Measurements from ENCODE around the gene FAIM2. TPM values are rescaled to one million over a fixed set of nuclear protein-coding genes. Genes with fewer than 3 reads are reported as not detected.

FAIM2 gene
- total RNA-seq, 1 donor from 2014 or later = not detected

DNA sequence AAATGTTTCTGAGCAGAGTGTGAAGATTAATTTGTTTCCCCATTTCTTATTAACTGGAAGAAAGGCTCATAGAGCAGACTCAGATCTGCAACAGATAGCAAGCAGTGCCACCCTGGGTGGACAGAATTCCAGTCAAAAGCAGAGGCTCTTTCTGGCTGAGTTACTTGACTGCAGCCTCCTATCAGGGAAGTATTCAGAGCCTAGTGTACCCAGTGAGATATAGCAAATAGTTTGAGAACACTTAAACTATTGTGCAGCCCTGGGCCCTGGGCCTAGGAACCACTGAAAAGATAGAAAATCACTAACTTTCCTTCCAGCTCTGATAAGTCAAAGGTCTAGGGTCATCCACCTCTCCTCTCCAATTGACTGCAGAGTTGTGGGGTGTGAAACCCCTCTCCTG, 35.6 kb upstream of the FAIM2 start:
- DNase-seq = no peak

GRCh38 chr12:49937639-49938300, 34.1 kb upstream of the FAIM2 start:
- DNase-seq = no peak

DNA sequence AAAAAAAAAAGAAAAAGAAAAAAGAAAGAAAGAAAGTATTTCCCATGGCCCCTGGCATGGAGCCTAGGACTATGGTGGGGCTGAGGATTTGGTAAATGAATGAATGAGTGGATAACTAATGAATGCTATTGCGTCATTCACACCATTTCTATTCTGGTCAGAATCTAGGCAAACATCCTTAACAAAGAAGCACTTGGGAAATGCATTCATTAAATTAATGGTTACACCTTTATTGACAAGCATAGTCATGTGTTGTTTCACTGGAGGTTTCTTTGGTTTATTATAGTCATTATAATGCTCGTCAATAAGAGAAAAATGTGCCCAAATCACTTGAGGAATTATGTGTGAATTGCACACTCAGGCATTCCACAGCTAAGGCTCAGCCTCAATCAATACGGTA, 33.2 kb upstream of the FAIM2 start:
- no peak for DNase-seq

DNA sequence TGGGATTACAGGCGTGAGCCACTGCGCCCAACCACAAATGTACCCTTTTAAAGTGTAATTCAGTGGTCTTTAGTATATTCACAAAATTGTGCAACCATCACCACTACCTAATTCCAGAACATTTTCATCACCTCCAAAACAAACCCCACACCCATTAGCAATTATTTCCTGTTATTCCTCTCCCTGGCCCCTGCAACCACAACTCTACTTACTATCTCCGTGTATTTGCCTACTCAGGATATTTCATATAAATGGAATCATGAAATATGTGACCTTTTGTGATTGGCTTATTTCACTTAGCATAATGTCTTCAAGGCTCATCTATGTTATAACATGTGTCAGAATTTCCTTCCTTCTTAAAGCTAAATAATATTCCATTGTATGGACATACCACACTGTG, 30.8 kb upstream of the FAIM2 start:
- DNase-seq = no peak

DNA sequence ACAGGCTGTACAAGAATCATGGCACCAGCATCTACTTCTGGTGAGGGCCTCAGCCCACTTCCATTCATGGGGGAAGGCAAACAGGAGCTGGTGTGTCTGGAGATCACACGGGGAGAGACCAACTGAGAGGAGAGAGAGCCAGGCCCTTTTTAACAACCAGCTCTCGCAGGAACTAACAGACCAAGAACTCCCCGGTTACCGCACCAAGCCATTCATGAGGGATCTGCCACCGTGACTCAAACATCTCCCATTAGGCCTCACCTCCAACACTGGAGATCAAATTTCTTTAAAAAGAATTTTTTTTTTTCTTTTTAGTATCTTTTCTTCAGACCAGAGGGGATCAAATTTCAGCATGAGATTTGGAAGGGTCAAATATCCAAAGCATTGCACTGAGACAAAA, 30.1 kb upstream of the FAIM2 start:
- no peak for DNase-seq

DNA sequence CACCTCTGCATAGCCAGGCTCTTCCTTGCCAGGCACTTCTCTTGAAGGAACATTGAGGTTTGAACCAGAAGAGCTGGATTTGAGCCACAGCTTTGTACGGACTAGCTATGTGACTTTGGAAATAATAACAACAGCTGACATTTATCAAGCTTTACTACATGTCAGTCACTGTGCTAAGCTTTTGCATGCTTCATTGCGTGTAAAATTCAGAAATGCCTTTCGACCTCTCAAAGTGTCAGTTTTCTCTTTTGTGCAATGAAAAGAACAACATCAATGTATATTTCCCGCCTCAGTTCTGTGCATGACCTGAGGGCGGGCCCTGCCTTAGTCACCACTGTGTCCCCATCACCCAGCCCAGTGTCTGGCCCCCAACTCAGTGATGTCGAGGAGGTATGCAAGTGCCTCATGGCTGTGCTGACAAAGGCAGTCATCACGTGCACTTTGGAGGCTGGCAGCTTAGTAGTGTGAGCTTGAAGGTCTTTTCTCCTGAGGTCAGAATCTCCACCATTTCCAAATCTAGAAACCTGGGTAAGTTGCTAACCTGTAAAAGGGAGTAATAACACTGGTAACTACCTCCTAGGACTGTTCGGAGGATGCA, 28.9 kb upstream of the FAIM2 start:
- DNase-seq = no peak

- DNase-seq = no peak
Observed at GRCh38 chr12:49932023-49932422, 28.3 kb upstream of the FAIM2 start.

GRCh38 chr12:49930515-49931288, 27.0 kb upstream of the FAIM2 start:
- peak; percentile 63 for DNase-seq

DNA sequence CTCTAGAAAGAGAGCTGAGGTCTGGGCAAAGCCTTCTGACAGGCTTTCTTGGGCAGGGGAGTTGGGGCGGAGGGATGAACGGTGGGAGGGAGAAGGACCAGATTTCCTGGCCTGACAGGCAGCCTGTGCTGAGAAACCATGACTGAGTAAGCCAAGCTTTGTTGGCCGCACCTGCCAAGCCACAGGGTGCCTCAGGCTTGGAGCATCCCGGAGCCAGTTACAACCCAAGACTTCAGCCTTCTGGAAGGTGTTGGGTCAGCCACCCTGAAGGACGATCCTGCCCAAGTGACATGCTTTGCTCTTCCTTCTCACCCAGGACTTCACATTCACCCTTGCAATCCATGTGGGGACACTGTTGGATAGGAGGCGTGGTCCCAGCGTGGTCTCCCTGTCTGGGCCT, 25.9 kb upstream of the FAIM2 start:
- DNase-seq = no peak

DNA sequence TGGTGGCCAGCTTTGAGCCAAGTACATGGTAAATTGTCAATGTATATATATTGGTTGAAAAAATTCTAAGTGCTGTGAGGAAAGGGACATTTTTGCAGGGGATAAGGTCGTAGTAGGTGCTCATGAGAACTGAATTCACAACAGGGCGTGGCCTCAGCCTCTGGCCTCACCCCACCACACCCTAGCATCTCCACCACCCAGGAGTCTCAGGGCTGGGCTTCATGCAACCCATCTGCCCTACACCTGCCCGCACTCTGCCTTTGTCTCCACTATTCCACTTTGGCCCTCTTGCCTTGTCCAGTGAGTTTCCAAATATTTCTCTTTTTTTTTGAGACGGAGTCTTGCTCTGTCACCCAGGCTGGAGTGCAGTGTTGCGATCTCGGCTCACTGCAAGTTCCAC, 24.8 kb upstream of the FAIM2 start:
- DNase-seq = no peak

DNA sequence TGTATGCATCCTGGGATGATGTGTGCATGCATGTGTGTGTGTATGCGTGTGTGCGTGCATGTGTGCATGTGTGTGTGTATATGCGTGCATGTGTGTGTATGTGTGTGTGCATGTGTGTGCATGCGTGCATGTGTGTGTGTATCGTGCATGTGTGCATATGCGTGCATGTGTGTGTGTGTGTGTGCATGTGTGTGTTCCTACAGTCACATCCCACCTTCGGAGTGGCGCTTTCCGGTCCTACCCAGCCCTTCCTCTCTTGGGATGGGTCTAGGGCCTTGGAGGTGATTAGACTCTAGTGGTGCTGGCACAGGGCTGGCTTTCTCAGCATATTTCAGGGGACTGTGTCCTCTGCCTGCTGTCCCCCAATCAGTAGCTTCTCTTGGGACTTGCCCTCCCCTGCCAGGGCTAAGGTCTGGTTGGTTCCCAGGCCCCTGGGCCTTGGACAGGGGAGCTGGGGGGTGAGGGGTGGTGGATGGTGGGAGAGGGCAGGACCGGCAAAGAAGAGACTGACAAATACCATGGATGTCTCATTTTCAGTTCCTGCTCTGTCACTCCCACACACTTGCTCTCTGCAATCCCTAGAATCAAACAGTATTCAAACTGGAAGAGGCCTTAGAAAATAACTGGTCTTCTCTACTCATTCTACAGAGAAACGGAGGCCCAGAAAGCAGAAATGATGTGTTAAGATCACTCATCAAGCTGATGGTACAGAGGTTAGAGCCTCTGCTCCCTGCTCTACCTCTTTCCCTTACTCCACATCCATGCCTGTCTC, 21.9 kb upstream of the FAIM2 start:
- no peak for DNase-seq

DNA sequence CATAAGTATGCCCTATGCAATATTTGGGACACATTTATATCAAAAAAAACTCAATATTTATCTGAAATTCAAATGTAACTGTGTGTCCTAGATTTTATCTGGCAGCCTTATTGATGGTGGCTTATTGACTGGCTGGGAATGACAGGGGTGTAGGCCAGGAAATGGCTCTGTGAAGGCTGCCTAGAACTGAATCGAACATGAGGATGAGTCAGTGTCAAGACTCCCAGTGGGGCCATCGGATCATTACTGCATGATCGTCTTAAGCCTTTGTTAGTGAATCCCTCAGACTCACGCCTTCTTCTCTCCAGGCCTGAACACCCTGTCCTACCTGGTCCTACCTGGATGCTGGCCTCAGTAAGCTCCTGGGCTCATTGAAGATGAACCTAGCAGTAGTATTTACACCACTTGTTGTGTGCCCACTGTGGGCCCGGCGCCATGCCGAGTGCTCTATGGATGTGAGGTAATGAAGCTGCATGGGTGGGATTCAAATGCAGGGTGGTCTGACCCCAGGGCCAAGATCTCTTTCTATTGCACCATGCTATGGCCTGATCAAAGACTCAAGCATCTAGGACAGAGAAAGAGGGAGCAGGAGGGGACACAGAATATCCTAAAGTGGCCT, 21.0 kb upstream of the FAIM2 start:
- no peak for DNase-seq

- DNase-seq = no peak
Observed at GRCh38 chr12:49923880-49924556, 20.3 kb upstream of the FAIM2 start.

- DNase-seq = no peak
Observed at GRCh38 chr12:49923035-49923644, 19.4 kb upstream of the FAIM2 start.

- DNase-seq = no peak
Observed at GRCh38 chr12:49922349-49923034, 18.8 kb upstream of the FAIM2 start.

- no peak for DNase-seq
Observed at GRCh38 chr12:49921936-49922335, 18.2 kb upstream of the FAIM2 start.

DNA sequence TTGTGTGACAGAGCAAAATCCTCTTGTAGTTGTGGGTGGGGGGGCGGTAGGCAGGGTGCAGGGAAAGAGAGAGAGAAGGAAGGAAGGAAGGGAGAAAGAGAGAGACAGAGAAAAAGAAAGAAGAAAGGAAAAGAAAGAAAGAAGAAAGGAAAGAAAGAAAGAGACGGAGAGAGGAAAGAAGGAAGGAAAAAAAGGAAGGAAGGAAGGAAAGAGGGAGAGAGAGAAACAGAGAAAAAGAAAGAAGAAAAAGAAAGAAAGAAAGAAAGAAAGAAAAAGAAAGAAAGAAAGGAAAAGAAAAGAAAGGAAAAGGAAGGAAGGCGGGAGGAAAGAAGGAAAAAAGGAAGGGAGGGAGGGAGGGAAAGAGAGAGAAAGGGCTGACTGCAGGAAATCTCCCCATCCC, 17.6 kb upstream of the FAIM2 start:
- no peak for DNase-seq

GRCh38 chr12:49920915-49921286, 17.2 kb upstream of the FAIM2 start:
- no peak for DNase-seq

DNA sequence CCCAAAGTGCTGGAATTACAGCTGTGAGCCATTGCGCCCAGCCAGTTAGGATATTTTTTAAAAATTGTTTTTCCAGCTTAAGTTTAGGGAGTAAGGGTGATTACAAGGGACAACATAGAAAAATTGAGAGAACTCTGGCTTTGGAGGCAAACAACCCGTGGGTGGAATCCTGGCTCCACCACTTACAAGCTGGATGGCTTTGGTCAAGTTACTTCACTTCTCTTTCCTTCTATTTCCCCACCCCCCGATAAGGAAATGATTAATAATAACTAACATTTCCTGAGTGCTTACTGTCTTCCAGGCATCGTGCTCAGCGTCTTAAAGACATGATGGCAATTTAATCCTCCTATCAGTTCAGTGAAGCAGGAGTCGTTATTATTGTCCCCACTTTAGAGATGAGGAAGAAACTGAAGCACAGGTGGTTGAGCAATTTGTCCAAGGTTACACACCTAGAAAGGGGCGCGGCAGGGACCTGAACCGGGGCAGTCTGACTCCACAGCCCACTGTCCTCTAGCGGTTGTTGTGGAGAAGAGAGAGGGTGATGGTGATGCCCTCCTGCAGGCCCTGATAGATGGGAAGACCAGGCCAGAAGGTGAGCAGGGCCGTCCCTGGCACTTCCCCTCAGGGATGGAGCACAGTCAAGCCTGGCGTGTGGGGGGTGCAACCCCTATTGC, 16.7 kb upstream of the FAIM2 start:
- peak; percentile 59 for DNase-seq

DNA sequence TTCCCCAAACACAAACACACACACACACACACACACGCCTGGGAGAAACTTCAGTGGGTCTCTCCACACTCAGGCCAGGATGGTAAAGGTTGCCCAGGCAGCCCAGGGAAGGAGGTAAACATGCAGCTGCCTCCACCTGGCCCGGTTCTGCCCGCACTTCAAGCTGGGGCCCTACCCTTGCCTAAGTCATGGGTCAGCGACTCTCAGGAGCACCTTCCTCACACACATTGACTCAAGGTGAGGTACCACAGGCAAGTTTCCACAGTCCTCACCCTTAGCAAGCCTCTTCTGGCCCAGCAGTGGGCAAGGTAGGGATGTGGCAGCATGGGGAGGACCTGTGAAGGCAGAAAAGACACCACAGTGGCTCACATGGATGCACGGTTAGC, 14.1 kb upstream of the FAIM2 start:
- DNase-seq = no peak
